Measurements from ENCODE around the gene NFAM1.

The NFAM1 gene

GRCh38 chr22:42396621-42397331, 35.4 kb downstream of the NFAM1 start:
- Histone ChIP-seq H3K36me3 (ENCODE audit: insufficient read depth, low read length) (no peaks in the 10 kb centered on the region), H3K4me1 (ENCODE audit: insufficient read depth, low read length) (no peaks in the 10 kb centered on the region), H3K27me3 (ENCODE audit: insufficient read depth, low read length) (0 out of 2 replicates have a peak, but pooled peaks cover 2% of the 10 kb centered on the region), H3K27ac (ENCODE audit: low read depth, low read length) (no peak overlapping the region), H3K4me3 (ENCODE audit: low read length) (no peak overlapping the region), H3K9me3 (ENCODE audit: insufficient read depth, low read depth, low read length) (no peaks in the 10 kb centered on the region), H3K9ac (ENCODE audit: low read depth, low read length) (no peak overlapping the region)
- WGBS, result 79% methylated on average over 24 of the region's 24 CpGs

- Histone ChIP-seq H3K4me1 (ENCODE audit: insufficient read depth, low read length) (no peaks in the 10 kb centered on the region), H3K27ac (ENCODE audit: low read depth, low read length) (no peak overlapping the region), H3K36me3 (ENCODE audit: insufficient read depth, low read length) (no peaks in the 10 kb centered on the region), H3K9me3 (ENCODE audit: insufficient read depth, low read depth, low read length) (no peaks in the 10 kb centered on the region), H3K27me3 (ENCODE audit: insufficient read depth, low read length) (0 out of 2 replicates have a peak, but pooled peaks cover 2% of the 10 kb centered on the region), H3K4me3 (ENCODE audit: low read length) (no peak overlapping the region), H3K9ac (ENCODE audit: low read depth, low read length) (no peak overlapping the region)
- WGBS, result 68% methylated on average over 7 of the region's 7 CpGs
Measured at GRCh38 chr22:42389143-42389542, 43.1 kb downstream of the NFAM1 start.

- Histone ChIP-seq H3K4me3 (ENCODE audit: low read length) (no peak overlapping the region), H3K36me3 (ENCODE audit: insufficient read depth, low read length) (no peaks in the 10 kb centered on the region), H3K27ac (ENCODE audit: low read depth, low read length) (no peak overlapping the region), H3K9ac (ENCODE audit: low read depth, low read length) (no peak overlapping the region), H3K4me1 (ENCODE audit: insufficient read depth, low read length) (no peaks in the 10 kb centered on the region), H3K9me3 (ENCODE audit: insufficient read depth, low read depth, low read length) (no peaks in the 10 kb centered on the region), H3K27me3 (ENCODE audit: insufficient read depth, low read length) (0 out of 2 replicates have a peak, but pooled peaks cover 2% of the 10 kb centered on the region)
- 83% methylated on average over 15 of the region's 15 CpGs for WGBS
Measured at GRCh38 chr22:42388130-42388797, 43.9 kb downstream of the NFAM1 start.

- H3K9me3 ChIP-seq (ENCODE audit: insufficient read depth, low read depth, low read length), result no peaks in the 10 kb centered on the region
- H3K4me1 ChIP-seq (ENCODE audit: insufficient read depth, low read length), result no peaks in the 10 kb centered on the region
- H3K4me3 ChIP-seq (ENCODE audit: low read length), result no peak overlapping the region
- H3K27ac ChIP-seq (ENCODE audit: low read depth, low read length), result no peak overlapping the region
- WGBS, result 83% methylated on average over 6 of the region's 6 CpGs
- H3K9ac ChIP-seq (ENCODE audit: low read depth, low read length), result no peak overlapping the region
- H3K36me3 ChIP-seq (ENCODE audit: insufficient read depth, low read length), result no peaks in the 10 kb centered on the region
- 0 out of 2 replicates have a peak, but pooled peaks cover 2% of the 10 kb centered on the region for H3K27me3 ChIP-seq (ENCODE audit: insufficient read depth, low read length)
Measured at GRCh38 chr22:42387631-42388030, 44.6 kb downstream of the NFAM1 start.

GRCh38 chr22:42385696-42386095, 46.5 kb downstream of the NFAM1 start:
- Histone ChIP-seq H3K27ac (ENCODE audit: low read depth, low read length) (no peak overlapping the region), H3K27me3 (ENCODE audit: insufficient read depth, low read length) (no peaks in the 10 kb centered on the region), H3K9ac (ENCODE audit: low read depth, low read length) (no peak overlapping the region), H3K36me3 (ENCODE audit: insufficient read depth, low read length) (no peaks in the 10 kb centered on the region), H3K9me3 (ENCODE audit: insufficient read depth, low read depth, low read length) (no peaks in the 10 kb centered on the region), H3K4me1 (ENCODE audit: insufficient read depth, low read length) (peaks cover 7% of the 10 kb centered on the region; the same call in 1 of the 2 replicates), H3K4me3 (ENCODE audit: low read length) (no peak overlapping the region)
- 93% methylated on average over 8 of the region's 8 CpGs for WGBS

GRCh38 chr22:42384506-42384905, 47.7 kb downstream of the NFAM1 start:
- H3K9me3 ChIP-seq (ENCODE audit: insufficient read depth, low read depth, low read length), result no peaks in the 10 kb centered on the region
- 85% methylated on average over 5 of the region's 5 CpGs for WGBS
- no peaks in the 10 kb centered on the region for H3K36me3 ChIP-seq (ENCODE audit: insufficient read depth, low read length)
- H3K4me3 ChIP-seq (ENCODE audit: low read length), result no peak overlapping the region
- H3K27ac ChIP-seq (ENCODE audit: low read depth, low read length), result no peak overlapping the region
- H3K4me1 ChIP-seq (ENCODE audit: insufficient read depth, low read length), result peaks cover 13% of the 10 kb centered on the region; the same call in 1 of the 2 replicates
- H3K27me3 ChIP-seq (ENCODE audit: insufficient read depth, low read length), result no peaks in the 10 kb centered on the region
- H3K9ac ChIP-seq (ENCODE audit: low read depth, low read length), result no peak overlapping the region

- no peaks in the 10 kb centered on the region for H3K36me3 ChIP-seq (ENCODE audit: insufficient read depth, low read length)
- no peak overlapping the region for H3K4me3 ChIP-seq (ENCODE audit: low read length)
- peaks cover 13% of the 10 kb centered on the region; the same call in 1 of the 2 replicates for H3K4me1 ChIP-seq (ENCODE audit: insufficient read depth, low read length)
- H3K27me3 ChIP-seq (ENCODE audit: insufficient read depth, low read length), result no peaks in the 10 kb centered on the region
- WGBS, result 94% methylated on average over 7 of the region's 7 CpGs
- H3K27ac ChIP-seq (ENCODE audit: low read depth, low read length), result no peak overlapping the region
- H3K9ac ChIP-seq (ENCODE audit: low read depth, low read length), result no peak overlapping the region
- no peaks in the 10 kb centered on the region for H3K9me3 ChIP-seq (ENCODE audit: insufficient read depth, low read depth, low read length)
Measured at GRCh38 chr22:42383851-42384417, 48.3 kb downstream of the NFAM1 start.

GRCh38 chr22:42383287-42383686, 48.9 kb downstream of the NFAM1 start:
- WGBS, result 87% methylated on average over 5 of the region's 5 CpGs
- Histone ChIP-seq H3K9ac (ENCODE audit: low read depth, low read length) (no peak overlapping the region), H3K9me3 (ENCODE audit: insufficient read depth, low read depth, low read length) (no peaks in the 10 kb centered on the region), H3K27me3 (ENCODE audit: insufficient read depth, low read length) (no peaks in the 10 kb centered on the region), H3K27ac (ENCODE audit: low read depth, low read length) (no peak overlapping the region), H3K4me1 (ENCODE audit: insufficient read depth, low read length) (peaks cover 13% of the 10 kb centered on the region; the same call in 1 of the 2 replicates), H3K36me3 (ENCODE audit: insufficient read depth, low read length) (no peaks in the 10 kb centered on the region), H3K4me3 (ENCODE audit: low read length) (no peak overlapping the region)

GRCh38 chr22:42380769-42381551, 51.2 kb downstream of the NFAM1 start:
- H3K9ac ChIP-seq (ENCODE audit: low read depth, low read length), result no peak overlapping the region
- H3K4me1 ChIP-seq (ENCODE audit: insufficient read depth, low read length), result peaks cover 24% of the 10 kb centered on the region
- WGBS, result 69% methylated on average over 12 of the region's 12 CpGs
- H3K36me3 ChIP-seq (ENCODE audit: insufficient read depth, low read length), result no peaks in the 10 kb centered on the region
- H3K27me3 ChIP-seq (ENCODE audit: insufficient read depth, low read length), result no peaks in the 10 kb centered on the region
- H3K27ac ChIP-seq (ENCODE audit: low read depth, low read length), result no peak overlapping the region
- no peak overlapping the region for H3K4me3 ChIP-seq (ENCODE audit: low read length)
- H3K9me3 ChIP-seq (ENCODE audit: insufficient read depth, low read depth, low read length), result no peaks in the 10 kb centered on the region

- Histone ChIP-seq H3K27ac (ENCODE audit: low read depth, low read length) (no peak overlapping the region), H3K4me3 (ENCODE audit: low read length) (no peak overlapping the region), H3K4me1 (ENCODE audit: insufficient read depth, low read length) (peaks cover 24% of the 10 kb centered on the region), H3K9ac (ENCODE audit: low read depth, low read length) (no peak overlapping the region), H3K9me3 (ENCODE audit: insufficient read depth, low read depth, low read length) (no peaks in the 10 kb centered on the region), H3K27me3 (ENCODE audit: insufficient read depth, low read length) (no peaks in the 10 kb centered on the region), H3K36me3 (ENCODE audit: insufficient read depth, low read length) (no peaks in the 10 kb centered on the region)
- 89% methylated on average over 16 of the region's 16 CpGs for WGBS
Measured at GRCh38 chr22:42379966-42380537, 52.2 kb downstream of the NFAM1 start.

Measured in HUES64 (cell line).